GM18511 (cell line): ENCODE results near the gene SURF6.
"Not testable (repeated sequence)": the region's sequence is repeated elsewhere in the genome, so short reads cannot be mapped to it uniquely, and the experiment has no call there.

Experiments
- ATAC-seq: cut with Tn5 transposase; IDR thresholded peaks from one replicate; pipeline ENCODE4 v1.9.1; 2021; ENCODE audit warnings: mild to moderate bottlenecking, moderate library complexity; ENCODE audit not compliant: unreplicated experiment

Gene SURF6

DNA sequence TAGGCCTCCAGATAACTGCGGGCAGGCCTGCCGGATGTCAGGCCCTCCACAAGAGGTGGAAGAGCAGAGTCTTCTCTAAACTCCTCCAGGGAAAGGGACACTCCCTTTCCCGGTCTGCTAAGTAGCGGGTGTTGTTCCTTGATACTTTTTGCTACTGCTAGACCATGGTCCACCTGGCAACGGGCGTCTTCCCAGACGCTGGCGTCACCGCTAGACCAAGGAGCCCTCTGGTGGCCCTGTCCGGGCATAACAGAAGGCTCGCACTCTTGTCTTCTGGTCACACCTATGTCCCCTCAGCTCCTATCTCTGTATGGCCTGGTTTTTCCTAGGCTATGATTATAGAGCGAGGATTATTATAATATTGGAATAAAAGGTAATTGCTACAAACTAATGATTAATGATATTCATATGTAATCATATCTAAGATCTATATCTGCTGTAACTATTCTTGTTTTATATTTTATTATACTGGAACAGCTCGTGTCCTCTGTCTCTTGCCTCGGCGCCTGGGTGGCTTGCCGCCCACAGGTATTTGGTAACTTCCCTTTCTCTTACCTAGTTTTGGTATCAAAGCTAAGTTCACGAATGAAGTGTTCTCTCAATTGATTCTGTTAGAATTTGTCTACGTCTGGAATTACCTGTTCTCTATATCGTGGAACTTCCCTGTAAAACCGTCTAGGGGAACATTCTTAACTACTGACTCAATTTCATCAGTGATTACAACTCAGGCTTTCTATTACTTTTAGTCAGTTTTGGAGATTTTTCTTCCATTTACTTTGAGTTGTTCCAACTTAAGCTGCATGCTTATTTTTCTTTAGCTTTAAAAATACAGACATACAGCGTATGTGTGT lies 6.5 kb downstream of the SURF6 start:
- not testable (repeated sequence) for ATAC-seq

DNA sequence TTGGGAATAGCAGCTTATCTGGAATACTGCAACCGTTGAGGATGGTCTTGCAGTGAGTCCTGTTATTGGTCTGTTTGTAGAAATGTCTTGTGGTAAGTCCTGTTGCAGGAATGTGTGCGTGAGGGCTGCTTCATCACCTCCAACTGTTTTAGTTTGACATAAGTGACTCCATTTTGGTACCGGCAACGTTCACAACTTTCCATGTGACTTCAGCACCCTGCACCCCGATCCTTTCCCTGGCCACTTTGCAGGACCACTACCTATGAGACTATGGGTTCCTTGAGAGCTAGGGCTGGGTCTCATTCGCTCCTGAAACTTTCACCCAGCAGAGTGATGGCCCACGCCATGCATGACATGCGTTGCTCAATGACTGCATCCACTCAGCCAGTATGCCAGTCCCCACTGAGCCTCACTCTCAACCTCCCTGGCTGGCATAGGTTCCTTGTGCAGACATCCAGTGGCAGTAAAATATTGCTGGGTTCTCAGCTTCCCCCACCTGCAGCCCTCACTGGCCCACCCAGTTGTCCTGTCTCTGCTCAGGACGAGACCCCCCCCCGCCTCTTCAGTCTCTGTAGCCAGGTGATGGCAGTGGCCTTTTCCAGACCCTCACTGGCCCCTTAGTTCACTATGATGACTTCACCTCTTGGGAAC lies 8.0 kb downstream of the SURF6 start:
- ATAC-seq, result no peak

DNA sequence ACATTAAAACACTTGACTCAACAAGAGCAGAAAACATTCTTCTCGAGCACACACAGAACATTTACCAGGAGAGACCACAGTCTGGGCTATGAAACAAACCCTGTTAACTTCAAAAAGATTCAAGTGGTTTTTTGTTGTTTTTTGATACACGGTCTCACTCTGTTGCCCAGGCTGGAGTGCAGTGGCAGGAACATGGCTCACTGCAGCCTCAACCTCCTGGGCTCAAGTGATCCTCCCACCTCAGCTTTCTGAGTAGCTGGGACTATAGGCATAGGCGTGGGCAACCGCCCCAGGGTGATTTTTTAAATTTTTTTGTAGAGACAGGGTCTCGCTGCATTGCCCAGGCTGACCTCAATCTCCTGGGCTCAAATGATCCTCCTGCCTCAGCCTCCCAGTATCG lies 9.0 kb downstream of the SURF6 start:
- not testable (repeated sequence) for ATAC-seq

DNA sequence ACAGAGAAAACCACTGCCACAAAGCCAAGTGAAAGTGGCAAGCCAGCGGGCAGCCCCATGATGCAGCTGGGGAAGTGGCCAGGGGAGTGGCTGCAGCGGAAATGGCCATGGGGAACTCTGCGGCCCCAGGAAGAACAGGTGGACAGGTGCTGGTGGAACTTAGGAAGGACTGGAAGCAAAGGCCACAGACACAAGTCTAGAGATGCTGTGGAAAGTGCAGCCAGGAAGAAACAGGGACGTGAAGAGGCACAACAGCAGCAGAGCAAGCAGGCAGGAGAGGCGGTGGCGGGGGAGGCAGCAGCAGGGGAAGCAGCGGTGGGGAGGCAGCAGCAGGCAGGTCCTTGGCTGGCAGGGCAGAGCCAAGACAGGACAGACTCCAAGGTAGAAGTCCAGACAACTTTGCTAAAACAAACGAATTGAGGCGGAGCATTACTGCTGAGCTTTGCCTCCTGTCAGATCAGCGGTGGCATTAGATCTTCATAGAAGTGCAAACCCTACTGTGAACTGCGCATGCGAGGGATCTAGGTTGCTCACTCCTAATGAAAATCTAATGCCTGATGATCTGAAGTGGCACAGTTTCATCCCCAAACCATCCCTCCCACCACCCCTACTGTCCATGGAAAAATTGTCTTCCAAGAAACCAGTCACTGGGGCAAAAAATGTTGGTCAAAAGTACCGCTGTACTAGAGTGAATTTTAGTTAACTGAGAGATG lies 11.8 kb downstream of the SURF6 start:
- ATAC-seq, result no peak

DNA sequence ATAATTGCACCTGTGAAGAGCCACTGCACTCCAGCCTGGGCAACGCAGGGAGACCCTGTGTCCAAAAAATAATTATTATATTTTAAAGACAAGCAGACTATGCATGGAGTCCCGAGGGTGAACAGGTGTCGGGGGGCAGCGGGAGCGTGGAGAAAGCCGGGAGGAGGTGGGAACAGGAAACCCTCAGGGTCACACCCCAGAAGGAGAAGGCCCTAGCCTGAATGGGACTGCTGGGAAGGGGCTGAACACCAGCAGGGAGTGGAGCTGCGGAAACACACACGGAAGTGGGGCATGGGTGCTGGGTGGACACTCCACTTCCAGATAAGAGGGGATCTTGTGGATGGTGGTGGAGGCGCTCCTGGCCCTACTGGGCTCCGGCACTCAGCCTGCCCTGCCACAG lies 12.8 kb downstream of the SURF6 start:
- ATAC-seq, result no peak

DNA sequence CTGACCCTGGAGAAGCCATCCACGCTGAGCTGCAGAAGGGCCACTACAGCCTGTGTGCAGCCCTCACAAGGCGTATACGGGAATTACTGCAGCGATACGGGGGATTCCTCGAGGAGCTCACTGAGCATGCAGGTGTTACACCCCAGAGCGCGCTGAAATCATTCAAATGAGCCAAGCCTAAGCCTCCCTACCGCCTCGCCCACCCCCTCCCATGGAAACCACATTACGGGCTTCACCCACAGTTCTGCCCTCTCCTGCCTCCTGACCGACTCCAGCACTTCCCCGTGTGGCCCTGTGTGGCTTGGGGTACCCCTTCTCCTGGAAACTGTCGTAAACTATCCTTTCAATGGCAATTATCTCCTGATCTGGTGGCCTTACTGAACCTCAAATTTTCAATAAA lies 13.3 kb downstream of the SURF6 start:
- ATAC-seq, result no peak

DNA sequence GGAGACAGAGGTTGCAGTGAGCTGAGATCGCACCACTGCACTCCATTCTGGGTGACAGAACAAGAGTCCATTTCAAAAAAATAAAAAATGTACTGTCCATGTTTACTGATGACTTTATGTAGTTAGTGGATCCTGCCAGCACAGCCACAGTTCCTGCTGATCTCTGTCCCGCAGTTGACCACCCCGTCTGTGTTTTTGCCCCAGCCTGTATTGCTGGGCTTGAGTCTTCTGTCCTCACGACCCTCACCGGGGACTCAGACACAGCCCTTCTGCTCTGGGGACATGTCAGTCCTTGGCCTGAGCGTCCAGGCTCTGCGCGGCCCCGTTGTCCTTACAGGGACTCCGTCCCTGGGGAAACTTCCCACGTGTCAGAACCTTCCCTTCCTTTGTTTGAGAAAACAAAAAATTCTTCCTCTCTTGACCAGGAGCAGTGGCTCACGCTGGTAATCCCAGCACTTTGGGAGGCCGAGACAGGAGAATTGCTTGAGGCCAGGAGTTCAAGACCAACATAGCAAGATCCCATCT lies 14.5 kb downstream of the SURF6 start:
- no peak for ATAC-seq

DNA sequence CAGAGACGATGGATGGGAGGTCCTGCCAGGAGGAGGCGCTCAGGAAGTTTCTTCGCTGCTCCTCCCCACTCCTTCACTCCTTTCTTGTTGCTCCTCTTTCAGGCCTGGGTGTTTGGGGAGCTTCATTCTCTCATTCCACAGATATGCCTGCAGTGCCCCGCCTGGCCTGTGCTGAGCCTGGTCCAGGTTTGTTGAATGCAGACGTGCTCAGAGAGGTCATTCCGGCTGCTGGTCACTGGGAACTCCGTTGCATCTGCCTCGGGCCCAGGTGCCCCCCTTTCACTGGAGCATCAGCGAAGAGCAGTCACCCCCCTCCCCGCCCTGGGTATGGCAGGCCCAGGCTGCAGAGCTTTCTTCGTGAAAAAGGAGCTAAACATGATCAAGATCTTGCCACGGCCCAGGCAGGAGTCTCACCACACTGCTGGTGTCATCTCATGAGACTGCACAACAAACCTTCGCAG lies 15.5 kb downstream of the SURF6 start:
- ATAC-seq, result no peak

DNA sequence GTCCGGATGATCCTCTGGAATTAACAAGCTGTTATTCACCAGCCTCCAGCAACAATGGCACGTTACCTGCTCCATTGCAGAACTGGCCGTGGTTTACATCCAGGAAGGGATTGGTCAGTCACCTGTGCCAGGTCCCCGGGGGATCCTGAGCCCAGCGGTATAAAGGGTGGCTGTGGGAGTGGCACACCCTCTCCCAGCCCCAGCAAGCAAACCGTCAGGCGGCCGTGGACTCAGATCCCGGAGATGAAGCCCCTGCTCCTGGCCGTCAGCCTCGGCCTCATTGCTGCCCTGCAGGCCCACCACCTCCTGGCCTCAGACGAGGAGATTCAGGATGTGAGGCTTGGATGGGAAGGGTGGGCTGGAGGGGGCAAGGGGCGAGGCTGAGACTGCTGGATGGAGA lies 18.4 kb downstream of the SURF6 start:
- not testable (repeated sequence) for ATAC-seq

DNA sequence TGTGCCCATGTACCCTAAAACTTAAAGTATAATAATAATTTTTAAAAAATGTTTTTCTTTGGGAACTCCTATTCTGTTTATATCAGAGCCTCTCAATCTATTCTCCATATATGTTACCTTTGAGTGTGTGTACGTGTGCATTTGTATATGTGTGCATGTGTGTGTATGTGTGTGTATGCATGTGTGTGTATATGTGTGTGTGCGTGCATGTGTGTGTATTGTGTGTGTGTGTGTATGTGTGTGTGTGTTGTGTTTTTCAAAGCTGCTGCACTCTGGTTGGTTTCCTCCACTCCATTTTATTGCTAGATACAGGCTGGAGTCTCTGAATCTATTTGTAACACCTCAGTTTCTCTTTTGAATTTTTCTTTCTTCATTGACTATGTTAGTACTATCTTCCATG lies 20.0 kb downstream of the SURF6 start:
- ATAC-seq, result no peak

DNA sequence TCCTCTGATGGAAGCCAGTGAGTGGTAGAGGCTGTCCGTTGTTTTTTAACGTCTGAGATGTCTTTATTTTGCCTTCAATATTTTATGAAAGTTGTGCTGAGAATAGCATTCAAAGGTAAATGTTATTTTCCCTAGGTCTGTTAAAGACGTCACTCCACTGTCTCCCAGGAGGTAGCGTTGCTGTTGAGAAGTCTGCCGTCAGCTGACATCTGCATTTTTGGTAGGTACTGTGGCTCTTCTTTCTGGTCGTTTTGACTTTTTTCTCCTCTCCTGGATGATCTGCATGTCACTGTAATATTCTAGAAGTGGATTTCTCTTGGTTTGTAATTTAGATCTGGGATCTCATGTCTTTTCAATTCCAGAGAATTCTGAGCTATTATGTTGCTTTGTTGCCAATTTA lies 26.4 kb downstream of the SURF6 start:
- ATAC-seq, result no peak

DNA sequence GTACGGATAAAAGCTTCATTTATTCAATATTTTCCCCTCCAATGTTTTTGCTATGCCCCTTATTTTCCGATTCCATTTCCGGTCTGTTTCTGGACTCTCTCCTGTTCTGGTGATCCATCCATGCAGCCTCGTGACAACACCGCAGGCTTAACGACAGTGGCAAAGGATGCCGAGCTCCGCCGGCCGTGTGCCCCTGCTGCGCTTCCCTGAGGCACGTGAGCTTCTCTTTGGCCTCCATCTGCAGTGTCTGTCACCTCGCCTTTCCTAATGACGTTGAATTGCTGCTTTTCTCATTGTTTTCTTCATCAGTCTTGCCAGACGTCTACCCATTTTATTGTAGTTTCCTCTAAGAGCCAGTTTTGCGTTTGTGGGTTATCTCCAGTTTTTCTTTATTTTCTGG lies 28.7 kb downstream of the SURF6 start:
- no peak for ATAC-seq

DNA sequence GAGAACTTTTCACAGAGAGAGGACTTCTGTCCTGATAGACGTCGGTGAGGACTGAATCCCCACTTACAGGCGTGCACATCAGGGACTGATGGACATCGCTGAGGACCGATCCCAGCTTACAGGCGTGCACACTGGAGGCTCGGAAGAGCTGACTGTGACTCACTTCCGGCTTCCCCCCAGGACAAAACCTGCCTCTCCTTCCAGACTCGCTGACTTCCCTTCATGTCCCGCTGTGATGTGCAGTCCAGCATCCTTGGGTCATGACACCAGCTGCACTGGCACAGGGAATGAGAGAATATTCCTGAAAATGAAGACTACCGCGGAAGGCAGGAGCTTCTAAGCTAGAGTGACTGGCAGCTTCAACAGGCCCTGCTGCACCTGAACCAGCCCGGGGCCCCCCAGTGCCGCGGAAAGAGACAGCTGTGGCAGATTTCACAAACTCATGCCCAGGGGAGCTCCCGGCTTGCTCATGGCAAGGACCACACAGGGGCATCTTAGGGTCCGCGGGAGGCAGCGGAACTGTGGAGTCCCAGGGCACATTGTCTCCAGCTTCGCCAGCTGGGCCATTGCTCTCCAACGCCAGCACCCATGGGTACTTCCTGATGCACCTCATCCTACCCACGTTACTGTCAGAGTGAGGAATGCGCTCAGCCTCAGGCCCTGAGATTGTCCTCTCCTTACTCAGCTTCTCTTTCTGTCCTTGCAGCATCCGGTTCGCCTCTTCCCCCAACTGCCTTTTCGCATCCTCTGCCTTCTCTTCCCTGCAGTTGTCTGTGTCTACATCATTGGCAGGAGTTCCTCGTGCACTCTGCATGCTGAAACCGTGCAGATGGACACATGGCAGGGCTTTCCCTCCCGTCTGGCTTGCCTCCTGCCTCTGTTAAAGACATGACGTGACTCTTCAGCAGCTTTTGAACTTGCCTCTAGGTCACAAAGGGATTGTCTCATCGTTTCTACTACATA lies 29.5 kb downstream of the SURF6 start:
- ATAC-seq, result no peak

DNA sequence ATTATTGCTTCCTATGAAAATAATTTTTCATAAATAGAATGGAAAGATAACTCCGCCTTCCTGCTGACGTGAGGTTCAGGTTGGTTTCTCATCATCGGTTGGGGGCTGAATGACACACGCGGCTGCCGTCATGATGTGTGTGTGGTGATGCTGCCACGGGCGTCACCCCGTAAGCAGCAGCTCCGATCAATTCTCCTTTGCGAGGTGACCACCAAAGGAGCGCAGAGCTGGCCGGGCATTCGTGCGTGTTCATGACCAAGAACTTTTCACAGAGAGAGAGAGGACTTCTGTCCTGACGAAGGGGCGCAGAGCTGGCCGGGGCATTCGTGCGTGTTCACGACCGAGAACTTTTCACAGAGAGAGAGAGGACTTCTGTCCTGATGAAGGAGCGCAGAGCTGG lies 30.3 kb downstream of the SURF6 start:
- ATAC-seq, result no peak

DNA sequence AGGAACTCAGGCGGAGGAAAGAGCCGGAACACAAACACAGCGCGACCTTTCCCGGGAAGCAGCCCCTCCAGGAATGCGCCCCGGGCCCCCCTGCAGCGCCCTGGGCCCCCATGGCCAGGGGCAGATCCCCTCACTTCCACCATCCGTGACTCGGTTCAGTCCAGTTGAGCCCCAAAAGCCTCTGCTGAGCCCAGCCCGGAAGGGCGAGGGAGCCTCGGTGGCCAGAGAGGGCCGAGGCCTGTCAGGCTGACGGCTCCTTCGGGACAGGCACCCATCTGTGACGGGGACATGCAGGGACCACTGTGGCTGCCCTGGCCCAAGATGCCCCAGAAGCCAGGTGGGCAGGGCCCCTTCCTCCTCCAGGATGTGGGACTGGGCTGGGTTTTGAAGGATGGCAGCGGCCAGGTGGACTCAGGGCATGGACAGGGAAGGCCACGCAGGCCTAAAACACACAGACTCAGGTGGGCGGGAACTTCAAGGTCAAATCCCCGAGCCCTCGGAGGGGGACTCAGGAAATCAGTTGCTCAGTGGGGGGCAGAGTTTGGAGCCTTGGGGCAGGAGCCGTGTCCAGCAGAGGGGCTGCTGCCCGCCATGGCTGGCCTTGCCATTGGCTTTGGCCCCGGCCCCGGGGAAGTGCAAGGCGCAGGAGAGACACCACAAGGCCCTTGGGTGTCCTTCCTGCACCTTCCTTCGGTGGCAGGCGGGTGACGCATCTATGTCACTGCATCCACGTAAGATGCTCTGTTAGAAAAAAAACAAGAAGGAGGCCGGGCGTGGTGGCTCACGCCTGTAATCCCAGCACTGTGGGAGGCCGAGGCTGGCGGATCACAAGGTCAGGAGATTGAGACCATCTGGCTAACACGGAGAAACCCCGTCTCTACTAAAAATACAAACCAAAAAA lies 31.3 kb downstream of the SURF6 start:
- no peak for ATAC-seq

DNA sequence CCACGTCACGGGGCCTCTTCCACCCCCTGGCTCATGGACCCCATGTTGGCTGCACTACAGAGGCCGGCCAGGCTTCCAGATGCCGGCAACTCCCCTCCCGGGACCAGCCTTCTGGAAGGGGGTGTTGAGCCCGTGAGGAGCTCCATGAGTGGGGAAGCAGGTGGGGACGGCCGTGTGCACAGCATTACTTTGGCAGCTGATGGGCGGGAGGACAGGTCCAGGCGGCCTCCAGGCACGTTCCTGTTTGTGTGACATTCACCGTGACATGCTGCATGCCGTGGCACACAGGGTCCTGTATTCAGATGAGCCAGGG lies 31.9 kb downstream of the SURF6 start:
- ATAC-seq, result no peak

DNA sequence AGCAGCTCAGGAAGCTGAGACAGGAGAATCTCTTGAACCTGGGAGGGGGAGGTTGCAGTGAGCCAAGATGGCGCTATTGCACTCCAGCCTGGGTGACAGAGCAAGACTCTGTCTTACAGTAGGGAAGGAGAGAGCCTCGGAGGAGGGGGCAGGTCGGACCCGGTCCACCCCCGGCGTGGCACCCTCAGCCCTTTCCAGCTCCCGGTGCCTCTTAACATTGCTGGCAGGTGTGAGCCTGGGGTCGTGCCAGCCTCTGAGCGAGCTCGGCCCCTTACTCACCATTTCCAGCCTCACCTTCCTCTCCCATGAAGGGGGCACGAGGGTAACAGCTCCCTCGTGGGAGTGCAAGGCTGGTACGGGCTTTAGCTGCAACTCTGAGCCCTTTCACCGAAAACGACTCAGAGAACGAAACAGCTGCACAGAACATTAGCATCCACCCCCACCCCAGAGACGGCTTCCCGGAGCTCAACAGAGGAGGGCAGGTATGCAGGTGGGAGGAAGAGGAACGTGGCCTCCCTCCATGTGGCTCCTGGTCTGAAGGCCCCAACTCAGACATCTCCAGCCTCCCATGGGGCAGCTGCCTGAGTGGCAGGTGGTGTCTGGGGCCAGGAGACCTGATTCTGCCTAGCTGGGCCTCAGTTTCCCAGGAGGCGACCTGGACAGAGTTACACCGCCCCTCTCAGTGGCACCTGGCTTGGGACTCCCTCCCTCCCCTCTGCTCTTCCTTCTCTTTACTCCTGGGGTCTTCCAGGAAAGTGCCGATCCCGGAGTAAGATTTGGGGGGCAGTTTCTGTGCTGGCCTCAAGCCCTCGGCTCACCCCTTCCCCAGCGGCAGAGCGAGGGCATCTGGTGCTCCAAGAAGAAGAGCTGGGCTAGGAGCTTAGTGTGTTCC lies 32.5 kb downstream of the SURF6 start:
- ATAC-seq, result no peak
